ENCODE results near the gene ASB13.

The ASB13 gene

GRCh38 chr10:5665373-5666007 lies 905 bp downstream of the ASB13 start:
- Mint-ChIP-seq H3K27ac (ENCODE audit: low read depth) (no peak overlapping the region), H3K27me3 (no peaks in the 10 kb centered on the region), H3K4me1 (peaks cover 6% of the 10 kb centered on the region), H3K4me3 (peak overlapping the region; percentile 88), H3K9me3 (no peaks in the 10 kb centered on the region), H3K36me3 (ENCODE audit: insufficient read depth) (no peaks in the 10 kb centered on the region)
- ATAC-seq (replicated peaks; ENCODE audit: extremely low read depth, poor library complexity, severe bottlenecking) = no peak
- DNase-seq (ENCODE audit: low spot score in 2 of 2) = no peak

DNA sequence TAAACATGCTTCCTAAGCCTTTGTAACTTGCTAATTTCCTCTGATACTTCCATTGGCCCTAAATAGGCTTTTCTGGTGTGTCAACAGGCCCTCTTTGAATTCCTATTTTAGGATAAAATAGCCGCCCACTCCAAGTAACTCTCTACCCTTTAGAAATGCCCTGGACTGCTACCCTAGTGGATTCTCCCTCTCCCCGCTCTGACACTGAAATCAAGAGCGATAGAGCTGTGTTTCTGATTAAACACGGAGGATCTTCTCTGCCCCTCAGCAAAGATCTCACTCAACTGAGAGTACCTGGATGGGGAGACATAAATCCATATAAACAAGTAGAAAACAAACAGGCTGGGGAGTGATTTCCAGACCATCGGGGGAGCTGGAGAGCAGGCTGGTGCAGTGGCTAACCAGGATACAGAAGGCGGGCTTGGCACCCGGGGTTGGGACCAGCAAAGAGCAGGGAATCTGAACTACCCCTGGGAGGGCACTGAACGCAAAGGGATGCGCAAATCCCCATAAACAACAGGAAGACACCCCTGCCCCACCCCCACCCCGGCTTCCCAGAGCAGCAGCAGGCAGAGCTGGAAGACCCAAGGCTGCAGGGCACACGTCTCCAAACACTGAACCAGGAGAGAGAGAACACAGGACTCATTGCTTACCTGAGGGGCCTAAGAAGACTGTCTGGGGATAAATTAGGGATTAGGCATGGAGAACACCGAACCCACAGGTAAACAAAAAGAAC lies 2.5 kb downstream of the ASB13 start:
- Mint-ChIP-seq H3K9me3 (no peaks in the 10 kb centered on the region), H3K4me1 (peaks cover 14% of the 10 kb centered on the region), H3K27ac (ENCODE audit: low read depth) (no peak overlapping the region), H3K36me3 (ENCODE audit: insufficient read depth) (no peaks in the 10 kb centered on the region), H3K27me3 (no peaks in the 10 kb centered on the region), H3K4me3 (no peak overlapping the region)
- no peak for DNase-seq (ENCODE audit: low spot score in 2 of 2)
- ATAC-seq (replicated peaks; ENCODE audit: extremely low read depth, poor library complexity, severe bottlenecking) = no peak

DNA sequence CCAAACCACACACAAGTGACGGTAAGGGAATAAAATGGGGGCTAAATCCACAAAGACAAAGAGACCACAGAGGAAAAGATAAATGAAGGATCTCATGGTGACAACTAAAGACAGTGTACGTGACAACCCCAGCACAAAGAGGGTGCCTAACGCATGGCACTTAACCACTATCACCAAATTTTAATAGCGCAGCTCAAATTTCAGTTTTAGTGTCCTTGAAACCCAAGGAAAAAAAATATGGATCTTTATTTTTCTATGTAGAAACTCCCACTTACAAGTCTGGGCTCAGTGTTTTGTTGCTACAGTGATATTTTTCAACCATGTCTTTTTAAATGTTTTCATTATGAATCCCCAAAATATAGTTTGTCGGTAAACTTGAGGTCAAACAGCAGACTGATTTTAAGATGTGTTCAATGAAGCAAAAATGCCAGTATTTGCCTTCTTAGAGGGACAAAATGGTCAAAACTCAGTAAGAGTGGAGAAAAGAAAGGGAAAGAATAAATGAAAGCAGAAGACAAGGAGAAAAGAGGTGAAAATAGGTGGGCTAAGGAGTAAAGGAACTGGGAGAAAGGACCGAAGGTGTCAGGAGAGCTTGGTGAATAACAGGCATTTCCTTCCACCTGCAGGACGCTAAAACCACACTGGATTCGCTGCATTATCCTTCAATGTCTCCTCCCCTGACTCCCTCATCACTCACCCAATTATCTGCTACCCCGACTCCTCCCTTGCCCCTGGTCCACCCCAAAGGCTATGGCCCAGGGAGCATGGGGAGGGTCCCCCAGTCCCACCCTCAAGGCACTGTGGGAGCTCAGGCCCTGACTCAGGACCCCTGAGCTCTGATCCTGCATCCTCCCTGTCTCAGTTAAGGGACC lies 3.5 kb downstream of the ASB13 start:
- H3K36me3 Mint-ChIP-seq (ENCODE audit: insufficient read depth) = no peaks in the 10 kb centered on the region
- peaks cover 14% of the 10 kb centered on the region for H3K4me1 Mint-ChIP-seq
- H3K4me3 Mint-ChIP-seq = no peak overlapping the region
- no peak overlapping the region for H3K27ac Mint-ChIP-seq (ENCODE audit: low read depth)
- ATAC-seq (replicated peaks; ENCODE audit: extremely low read depth, poor library complexity, severe bottlenecking) = no peak
- no peaks in the 10 kb centered on the region for H3K9me3 Mint-ChIP-seq
- no peak for DNase-seq (ENCODE audit: low spot score in 2 of 2)
- no peaks in the 10 kb centered on the region for H3K27me3 Mint-ChIP-seq

- H3K27ac Mint-ChIP-seq (ENCODE audit: low read depth) = no peak overlapping the region
These were observed 5.4 kb downstream of the ASB13 start for GRCh38 chr10:5661043-5661442.

DNA sequence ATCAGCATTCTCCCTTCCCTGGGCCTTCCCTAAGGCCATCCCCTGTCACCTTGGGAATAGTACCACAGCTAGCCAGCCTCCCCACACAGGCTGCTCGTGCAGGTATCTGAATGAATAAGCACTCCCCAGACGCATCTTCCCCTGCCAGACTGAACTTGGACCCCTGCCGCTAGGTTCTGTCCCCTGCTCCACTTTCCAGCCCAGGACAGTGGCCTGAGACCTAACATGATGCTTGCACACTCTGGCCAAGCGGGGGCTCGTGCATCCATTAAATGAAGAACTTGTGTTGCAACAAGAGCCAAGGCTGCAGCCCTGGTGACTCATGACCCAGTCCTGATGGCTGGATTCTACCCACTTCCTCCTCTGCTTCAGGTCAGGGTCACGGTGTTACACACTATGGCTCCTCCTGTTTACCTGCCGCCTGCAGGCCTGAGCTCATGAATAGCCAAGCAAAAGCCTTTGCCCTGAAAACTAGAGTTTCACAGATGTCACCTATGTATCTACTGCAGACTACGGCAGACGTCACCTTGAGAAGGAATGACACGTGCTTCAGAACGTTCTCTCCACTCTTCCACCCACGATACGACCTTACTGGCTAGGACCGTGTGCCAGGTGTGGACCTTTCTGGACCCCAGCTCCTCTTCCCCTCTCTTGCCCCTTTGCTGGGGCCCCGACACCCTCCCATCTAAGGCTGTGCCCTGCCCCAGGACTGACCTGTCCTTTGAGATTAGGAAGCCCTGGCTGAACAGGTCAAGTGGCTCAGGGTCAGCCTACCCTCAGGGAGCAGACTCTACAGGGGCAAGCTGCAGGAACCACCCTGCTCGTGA lies 6.5 kb downstream of the ASB13 start:
- Mint-ChIP-seq H3K27ac (ENCODE audit: low read depth) (no peak overlapping the region), H3K9me3 (no peaks in the 10 kb centered on the region), H3K4me3 (no peak overlapping the region), H3K4me1 (peaks cover 8% of the 10 kb centered on the region), H3K36me3 (ENCODE audit: insufficient read depth) (no peaks in the 10 kb centered on the region), H3K27me3 (no peaks in the 10 kb centered on the region)
- ATAC-seq (replicated peaks; ENCODE audit: extremely low read depth, poor library complexity, severe bottlenecking) (no peak), DNase-seq (ENCODE audit: low spot score in 2 of 2) (no peak)

More at GRCh38 chr10:5661043-5661442, 5.4 kb downstream of the ASB13 start:
- Mint-ChIP-seq H3K36me3 (ENCODE audit: insufficient read depth) (no peaks in the 10 kb centered on the region), H3K4me1 (peaks cover 8% of the 10 kb centered on the region), H3K4me3 (no peak overlapping the region), H3K27me3 (no peaks in the 10 kb centered on the region), H3K9me3 (no peaks in the 10 kb centered on the region)
- ATAC-seq (replicated peaks; ENCODE audit: extremely low read depth, poor library complexity, severe bottlenecking) (no peak), DNase-seq (ENCODE audit: low spot score in 2 of 2) (no peak)

DNA sequence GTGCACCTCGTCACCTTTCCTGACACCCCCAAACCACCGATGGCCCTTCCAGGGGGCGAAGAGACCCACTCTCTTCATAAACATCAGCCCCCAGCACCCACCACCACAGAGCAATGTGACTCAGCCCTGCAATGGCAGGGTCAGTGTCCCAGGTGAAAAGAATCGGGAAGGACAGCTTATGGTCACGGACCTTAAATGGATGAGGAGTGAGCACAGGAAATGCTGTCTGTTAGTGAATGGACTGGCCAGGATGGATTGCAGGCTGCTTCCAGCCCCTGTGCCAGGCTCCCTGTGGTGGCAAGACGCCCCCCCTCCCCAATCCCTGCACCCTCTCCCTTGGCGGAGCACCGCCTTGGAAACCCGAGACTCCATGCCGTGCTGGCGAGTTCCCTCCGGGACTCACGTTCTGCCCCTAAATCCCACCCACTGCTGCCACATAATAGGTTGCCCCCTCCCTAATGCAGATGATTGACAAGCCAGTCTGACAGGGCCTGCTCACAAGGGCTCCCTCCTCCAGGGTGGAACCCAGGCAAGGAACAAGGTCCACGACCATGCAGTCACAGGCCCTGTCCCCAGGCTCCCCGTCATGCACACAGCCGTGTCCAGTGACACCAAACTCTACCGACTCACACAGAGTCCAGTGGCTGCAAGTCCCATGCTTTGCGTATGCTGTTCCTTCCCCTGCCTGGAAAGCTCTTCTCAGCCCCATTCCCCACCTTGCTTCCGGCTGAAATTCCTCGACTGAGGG lies 7.3 kb downstream of the ASB13 start:
- no peaks in the 10 kb centered on the region for H3K36me3 Mint-ChIP-seq (ENCODE audit: insufficient read depth)
- no peak for DNase-seq (ENCODE audit: low spot score in 2 of 2)
- H3K27ac Mint-ChIP-seq (ENCODE audit: low read depth) = no peak overlapping the region
- H3K4me3 Mint-ChIP-seq = no peak overlapping the region
- ATAC-seq (replicated peaks; ENCODE audit: extremely low read depth, poor library complexity, severe bottlenecking) = no peak
- no peaks in the 10 kb centered on the region for H3K27me3 Mint-ChIP-seq
- no peaks in the 10 kb centered on the region for H3K9me3 Mint-ChIP-seq
- peaks cover 8% of the 10 kb centered on the region for H3K4me1 Mint-ChIP-seq

GRCh38 chr10:5656737-5657579 lies 9.4 kb downstream of the ASB13 start:
- Mint-ChIP-seq H3K27ac (ENCODE audit: low read depth) (peak overlapping the region; percentile 38), H3K36me3 (ENCODE audit: insufficient read depth) (no peaks in the 10 kb centered on the region), H3K27me3 (peaks cover 7% of the 10 kb centered on the region), H3K4me1 (peaks cover 8% of the 10 kb centered on the region), H3K9me3 (no peaks in the 10 kb centered on the region), H3K4me3 (no peak overlapping the region)
- ATAC-seq (replicated peaks; ENCODE audit: extremely low read depth, poor library complexity, severe bottlenecking) (no peak), DNase-seq (ENCODE audit: low spot score in 2 of 2) (no peak)

DNA sequence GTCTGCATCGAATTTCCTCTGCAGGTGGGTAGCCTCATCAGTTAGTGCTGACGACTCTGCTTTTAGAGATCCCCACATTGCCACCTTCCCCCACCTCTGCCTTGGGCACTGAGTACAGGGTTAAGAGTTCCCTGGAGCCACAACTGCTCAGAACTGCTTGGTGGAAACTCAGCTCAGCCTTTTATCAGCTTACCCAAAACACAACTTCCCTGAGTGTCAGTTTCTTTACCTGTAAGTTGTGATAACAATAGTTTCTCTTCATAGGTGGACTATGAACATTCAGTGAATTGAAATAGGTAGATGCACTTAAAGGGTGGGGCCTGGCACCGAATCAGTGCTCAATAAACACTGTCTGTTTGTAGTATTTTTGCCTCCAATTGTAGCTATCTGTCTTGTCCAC lies 11.3 kb downstream of the ASB13 start:
- no peak for ATAC-seq (replicated peaks; ENCODE audit: extremely low read depth, poor library complexity, severe bottlenecking)
- H3K27ac Mint-ChIP-seq (ENCODE audit: low read depth) = no peak overlapping the region

GRCh38 chr10:5654218-5654755 lies 12.1 kb downstream of the ASB13 start:
- Mint-ChIP-seq H3K4me3 (no peak overlapping the region), H3K4me1 (no peaks in the 10 kb centered on the region), H3K36me3 (ENCODE audit: insufficient read depth) (no peaks in the 10 kb centered on the region), H3K27ac (ENCODE audit: low read depth) (no peak overlapping the region), H3K27me3 (peaks cover 7% of the 10 kb centered on the region), H3K9me3 (no peaks in the 10 kb centered on the region)
- DNase-seq (ENCODE audit: low spot score in 2 of 2) = no peak
- ATAC-seq (replicated peaks; ENCODE audit: extremely low read depth, poor library complexity, severe bottlenecking) = no peak

More for the DNA sequence above, 11.3 kb downstream of the ASB13 start:
- peaks cover 5% of the 10 kb centered on the region for H3K4me1 Mint-ChIP-seq
- no peaks in the 10 kb centered on the region for H3K36me3 Mint-ChIP-seq (ENCODE audit: insufficient read depth)
- peaks cover 7% of the 10 kb centered on the region for H3K27me3 Mint-ChIP-seq
- H3K4me3 Mint-ChIP-seq = no peak overlapping the region
- no peak for DNase-seq (ENCODE audit: low spot score in 2 of 2)
- no peaks in the 10 kb centered on the region for H3K9me3 Mint-ChIP-seq

- H3K9me3 Mint-ChIP-seq = no peaks in the 10 kb centered on the region
- no peaks in the 10 kb centered on the region for H3K36me3 Mint-ChIP-seq (ENCODE audit: insufficient read depth)
- DNase-seq (ENCODE audit: low spot score in 2 of 2) (no peak), ATAC-seq (replicated peaks; ENCODE audit: extremely low read depth, poor library complexity, severe bottlenecking) (no peak)
- no peaks in the 10 kb centered on the region for H3K4me1 Mint-ChIP-seq
- H3K27me3 Mint-ChIP-seq = peaks cover 7% of the 10 kb centered on the region
- H3K27ac Mint-ChIP-seq (ENCODE audit: low read depth) = no peak overlapping the region
- H3K4me3 Mint-ChIP-seq = no peak overlapping the region
These were observed 13.6 kb downstream of the ASB13 start for GRCh38 chr10:5652746-5653145.

- H3K36me3 Mint-ChIP-seq (ENCODE audit: insufficient read depth) = no peaks in the 10 kb centered on the region
- H3K4me1 Mint-ChIP-seq = no peaks in the 10 kb centered on the region
- ATAC-seq (replicated peaks; ENCODE audit: extremely low read depth, poor library complexity, severe bottlenecking) = no peak
- no peak overlapping the region for H3K4me3 Mint-ChIP-seq
- H3K9me3 Mint-ChIP-seq = no peaks in the 10 kb centered on the region
- H3K27me3 Mint-ChIP-seq = peaks cover 7% of the 10 kb centered on the region
- no peak for DNase-seq (ENCODE audit: low spot score in 2 of 2)
- no peak overlapping the region for H3K27ac Mint-ChIP-seq (ENCODE audit: low read depth)
These were observed 15.0 kb downstream of the ASB13 start for GRCh38 chr10:5651388-5651764.

Measured in central memory CD8-positive, alpha-beta T cell (primary cell).